ENCODE measurements around the gene PRCD. TPM values are rescaled to one million over a fixed set of nuclear protein-coding genes. Genes with fewer than 3 reads are reported as not detected.
"Not testable (repeated sequence)": the region's sequence is repeated elsewhere in the genome, so short reads cannot be mapped to it uniquely, and the experiment has no call there.

The PRCD gene
- total RNA-seq, 5 donors from 2014 or later (not counting 1 experiment from before 2014, with no cell fraction given) = 0.66 to 1.3 (median 0.92) TPM

DNA sequence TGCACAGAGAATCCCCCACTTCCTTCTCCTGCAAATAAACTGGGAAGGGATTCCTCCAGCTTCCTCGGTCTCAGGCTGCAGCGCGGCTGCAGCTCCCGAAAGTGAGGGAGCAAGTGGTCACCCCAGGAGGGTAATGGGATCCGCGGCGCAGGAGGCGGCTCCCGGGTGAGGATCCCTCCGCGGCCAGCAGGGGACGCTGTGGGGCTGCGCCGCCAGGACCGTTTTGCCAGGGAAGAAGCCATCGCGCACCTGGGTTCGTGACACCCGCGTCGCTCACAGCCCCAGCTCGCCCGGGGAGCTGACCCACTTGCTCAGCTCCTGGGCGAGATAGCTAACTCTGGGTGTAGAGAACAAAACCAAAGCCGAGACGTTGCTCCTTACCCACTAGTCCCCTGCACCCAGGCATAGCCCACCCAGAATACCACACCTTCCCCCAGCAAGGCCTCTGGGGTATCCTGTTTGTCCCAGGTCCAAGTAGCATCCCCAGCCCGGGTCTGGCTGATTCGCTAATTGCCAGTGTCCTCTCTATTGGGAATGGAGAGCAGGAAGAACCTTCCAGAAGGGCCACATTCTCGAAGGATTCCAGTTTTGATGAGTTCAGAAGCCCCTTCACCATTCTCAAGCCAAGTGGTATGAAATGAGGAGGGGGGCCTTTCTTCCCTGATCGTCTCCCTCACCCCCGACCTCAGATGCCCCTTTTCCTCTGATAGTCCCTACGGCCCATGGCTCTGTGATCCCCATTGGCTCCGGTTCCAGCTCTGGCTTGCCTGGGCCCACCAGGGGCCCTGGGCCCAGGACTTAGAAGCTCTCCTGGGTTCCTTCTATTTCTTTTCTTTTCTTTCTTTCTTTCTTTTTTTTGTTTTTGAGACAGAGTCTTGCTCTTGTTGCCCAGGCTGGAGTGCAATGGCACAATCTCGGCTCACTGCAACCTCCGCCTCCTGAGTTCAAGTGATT, 16.5 kb upstream of the PRCD start:
- Histone ChIP-seq H3K36me3 (ENCODE audit: control insufficient read depth in 2 of 2, extremely low read depth in 1 of 2, insufficient read depth in 1 of 2, low read length in 1 of 2) (no peaks in the 10 kb centered on the region), H3K4me3 (ENCODE audit: control insufficient read depth in 1 of 2, extremely low read depth in 1 of 2, low read length in 1 of 2) (no peak overlapping the region), H3K27me3 (replicated peaks in 1 of 2; ENCODE audit: control insufficient read depth in 2 of 2, extremely low read depth in 1 of 2, insufficient read depth in 2 of 2, low read length in 1 of 2) (peaks cover 0 to 12% of the 10 kb centered on the region in 2 experiments), H3K4me1 (ENCODE audit: control insufficient read depth in 1 of 2, extremely low read depth in 1 of 2, insufficient read depth in 2 of 2, low read length in 2 of 2) (peaks cover 2 to 38% of the 10 kb centered on the region in 2 experiments), H3K9me3 (no peaks in the 10 kb centered on the region), H3K27ac (ENCODE audit: low read length) (no peak overlapping the region)
- ChIA-PET CTCF (interaction anchor here (0.5 to 3.3 kb wide), 17 partner anchors 11 to 343 kb away, joined by 3 to 13 read pairs (median 3); no protein-coding TSS in a partner anchor), POLR2A (no interaction called here)
- Mint-ChIP-seq H3K36me3 (no peaks in the 10 kb centered on the region), H3K4me3 (peak overlapping the region; percentile 36 to 59 (median 43)), H3K9me3 (no peaks in the 10 kb centered on the region), H3K27ac (peak overlapping the region; percentile 87 to 88), H3K27me3 (no peaks in the 10 kb centered on the region), H3K4me1 (peaks cover 22 to 44% (median 35%) of the 10 kb centered on the region in 3 donors)
- ATAC-seq (replicated peaks in 1 of 4) (peak; percentile 74 to 85 (median 82)), DNase-seq (peak; percentile 44 to 92 (median 77))
- WGBS (ENCODE audit: insufficient coverage) = 2% methylated on average over 25 of the region's 35 CpGs

DNA sequence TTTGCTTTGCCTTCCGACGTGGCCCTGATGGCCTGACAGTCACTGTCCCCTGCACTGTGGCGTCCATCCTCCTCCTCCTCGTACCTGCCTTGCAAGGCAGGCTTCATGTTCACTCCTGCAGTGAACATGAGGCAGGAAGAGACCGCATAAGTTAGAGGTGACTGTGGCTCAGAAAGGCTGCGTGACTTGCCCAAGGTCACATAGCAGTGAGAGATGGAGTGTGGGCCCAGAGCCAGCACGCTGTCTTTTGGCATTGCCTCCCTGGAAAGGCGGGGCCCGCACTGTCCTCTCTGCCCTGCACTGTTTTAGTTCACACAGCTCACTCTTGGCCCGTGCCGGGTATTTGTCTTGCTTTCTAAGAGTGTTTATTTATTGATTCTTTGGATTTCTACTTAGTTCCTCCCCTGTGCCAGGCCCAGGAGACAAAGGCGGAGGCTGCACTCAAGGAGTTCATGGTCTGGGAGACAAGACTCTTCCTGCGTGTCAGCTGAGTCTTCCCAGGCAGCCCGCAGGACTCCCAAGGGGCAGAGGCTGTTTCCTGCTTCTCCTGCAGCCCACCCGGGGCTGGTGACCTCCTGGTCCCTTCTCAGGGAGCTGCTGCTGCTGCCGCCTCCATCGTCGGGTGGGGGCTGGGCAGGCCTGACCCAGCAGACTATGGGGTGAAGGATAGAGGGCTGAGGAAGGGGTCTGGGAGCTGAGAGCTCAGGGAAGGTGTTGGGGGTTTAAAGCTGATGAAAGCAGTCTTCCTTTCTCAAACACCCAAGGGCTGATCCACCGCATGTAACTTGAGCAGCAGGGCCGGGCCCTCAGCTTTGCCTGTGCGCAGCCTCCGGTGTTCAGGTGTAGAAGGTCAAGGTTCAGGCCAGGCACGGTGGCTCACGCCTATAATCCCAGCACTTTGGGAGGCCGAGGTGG, 15.0 kb upstream of the PRCD start:
- ATAC-seq (replicated peaks in 1 of 4) = no peak
- Histone ChIP-seq H3K36me3 (ENCODE audit: control insufficient read depth in 2 of 2, extremely low read depth in 1 of 2, insufficient read depth in 1 of 2, low read length in 1 of 2) (no peaks in the 10 kb centered on the region), H3K4me3 (ENCODE audit: control insufficient read depth in 1 of 2, extremely low read depth in 1 of 2, low read length in 1 of 2) (no peak overlapping the region), H3K9me3 (no peaks in the 10 kb centered on the region), H3K27ac (ENCODE audit: low read length) (no peak overlapping the region), H3K4me1 (ENCODE audit: control insufficient read depth in 1 of 2, extremely low read depth in 1 of 2, insufficient read depth in 2 of 2, low read length in 2 of 2) (peaks cover 7 to 40% of the 10 kb centered on the region in 2 experiments), H3K27me3 (replicated peaks in 1 of 2; ENCODE audit: control insufficient read depth in 2 of 2, extremely low read depth in 1 of 2, insufficient read depth in 2 of 2, low read length in 1 of 2) (peaks cover 0 to 18% of the 10 kb centered on the region in 2 experiments)
- POLR2A ChIA-PET = no interaction called here
- peaks cover 30 to 37% (median 32%) of the 10 kb centered on the region in 3 donors for H3K4me1 Mint-ChIP-seq
- no peaks in the 10 kb centered on the region for H3K36me3 Mint-ChIP-seq
- no peaks in the 10 kb centered on the region for H3K27me3 Mint-ChIP-seq
- CTCF ChIA-PET = interaction anchor here (0.6 to 3.3 kb wide), 4 partner anchors 21 to 415 kb away, joined by 3 to 13 read pairs (median 8); no protein-coding TSS in a partner anchor
- peak overlapping the region; percentile 47 to 52 for H3K27ac Mint-ChIP-seq
- no peaks in the 10 kb centered on the region for H3K9me3 Mint-ChIP-seq
- WGBS (ENCODE audit: insufficient coverage) = 88% methylated on average over 20 of the region's 25 CpGs
- no peak for DNase-seq
- H3K4me3 Mint-ChIP-seq = no peak overlapping the region

DNA sequence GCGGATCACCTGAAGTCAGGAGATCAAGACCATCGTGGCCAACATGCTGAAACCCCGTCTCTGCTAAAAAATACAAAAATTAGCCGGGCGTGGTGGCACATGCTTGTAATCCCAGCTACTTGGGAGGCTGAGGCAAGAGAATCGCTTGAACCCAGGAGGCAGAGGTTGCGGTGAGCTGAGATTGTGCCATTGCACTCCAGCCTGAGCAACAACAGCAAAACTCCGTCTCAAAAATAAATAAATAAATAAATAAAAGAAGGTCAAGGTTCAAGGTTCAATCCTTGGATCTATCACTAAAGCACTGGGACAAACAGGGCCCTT, 14.4 kb upstream of the PRCD start:
- 96% methylated on average over 4 of the region's 8 CpGs for WGBS (ENCODE audit: insufficient coverage)

DNA sequence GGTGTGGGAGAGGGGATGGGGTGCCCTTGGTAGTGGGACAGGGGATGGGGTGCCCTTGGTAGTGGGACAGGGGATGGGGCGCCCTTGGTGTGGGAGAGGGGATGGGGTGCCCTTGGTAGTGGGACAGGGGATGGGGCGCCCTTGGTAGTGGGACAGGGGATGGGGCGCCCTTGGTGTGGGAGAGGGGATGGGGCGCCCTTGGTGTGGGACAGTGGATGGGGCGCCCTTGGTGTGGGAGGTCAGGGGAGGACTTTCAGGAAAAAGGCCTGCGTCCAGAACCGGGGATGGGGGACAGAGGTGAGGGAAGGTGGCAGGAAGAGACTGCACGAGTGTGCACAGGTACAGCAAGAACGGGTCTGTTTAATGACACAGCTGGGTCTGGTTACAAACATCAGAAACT, 12.8 kb upstream of the PRCD start:
- H3K4me3 ChIP-seq (ENCODE audit: control insufficient read depth in 1 of 2, extremely low read depth in 1 of 2, low read length in 1 of 2); POLR2A ChIA-PET; H3K9me3 ChIP-seq; H3K36me3 Mint-ChIP-seq; H3K9me3 Mint-ChIP-seq; DNase-seq; H3K27me3 Mint-ChIP-seq; H3K36me3 ChIP-seq (ENCODE audit: control insufficient read depth in 2 of 2, extremely low read depth in 1 of 2, insufficient read depth in 1 of 2, low read length in 1 of 2): not testable (repeated sequence)
- Histone ChIP-seq H3K27me3 (replicated peaks in 1 of 2; ENCODE audit: control insufficient read depth in 2 of 2, extremely low read depth in 1 of 2, insufficient read depth in 2 of 2, low read length in 1 of 2) (peaks cover 0 to 20% of the 10 kb centered on the region in 2 experiments), H3K27ac (ENCODE audit: low read length) (peak overlapping the region; percentile 71), H3K4me1 (ENCODE audit: control insufficient read depth in 1 of 2, extremely low read depth in 1 of 2, insufficient read depth in 2 of 2, low read length in 2 of 2) (peaks cover 7 to 50% of the 10 kb centered on the region in 2 experiments)
- WGBS (ENCODE audit: insufficient coverage) = 84% methylated on average over 9 of the region's 9 CpGs
- H3K27ac Mint-ChIP-seq = peak overlapping the region; percentile 73 to 82
- CTCF ChIA-PET = interaction anchor here in 1 of 2 donors (1.6 kb wide), 1 partner anchor 186 kb away, joined by 5 read pairs; no protein-coding TSS in a partner anchor
- peak overlapping the region; percentile 34 to 68 (median 50) for H3K4me3 Mint-ChIP-seq
- peak in 1 of 4 experiments; percentile 2 for ATAC-seq (replicated peaks in 1 of 4)
- peaks cover 32 to 48% (median 35%) of the 10 kb centered on the region in 3 donors for H3K4me1 Mint-ChIP-seq

More for the DNA sequence above, 14.4 kb upstream of the PRCD start:
- H3K27ac ChIP-seq (ENCODE audit: low read length); H3K9me3 ChIP-seq; H3K9me3 Mint-ChIP-seq; H3K36me3 ChIP-seq (ENCODE audit: control insufficient read depth in 2 of 2, extremely low read depth in 1 of 2, insufficient read depth in 1 of 2, low read length in 1 of 2); H3K27ac Mint-ChIP-seq; DNase-seq; H3K4me3 Mint-ChIP-seq; ATAC-seq (replicated peaks in 1 of 4); H3K27me3 Mint-ChIP-seq; H3K36me3 Mint-ChIP-seq; H3K4me3 ChIP-seq (ENCODE audit: control insufficient read depth in 1 of 2, extremely low read depth in 1 of 2, low read length in 1 of 2): not testable (repeated sequence)
- ChIA-PET CTCF (interaction anchor here in 1 of 2 donors (3.3 kb wide), 1 partner anchor 21 kb away, joined by 13 read pairs; no protein-coding TSS in a partner anchor), POLR2A (interaction anchor here in 1 of 2 donors (0.7 kb wide), 1 partner anchor 37 kb away, joined by 4 read pairs; no protein-coding TSS in a partner anchor)
- peaks cover 7 to 46% of the 10 kb centered on the region in 2 experiments for H3K4me1 ChIP-seq (ENCODE audit: control insufficient read depth in 1 of 2, extremely low read depth in 1 of 2, insufficient read depth in 2 of 2, low read length in 2 of 2)
- H3K4me1 Mint-ChIP-seq = peaks cover 32 to 41% (median 34%) of the 10 kb centered on the region in 3 donors
- H3K27me3 ChIP-seq (replicated peaks in 1 of 2; ENCODE audit: control insufficient read depth in 2 of 2, extremely low read depth in 1 of 2, insufficient read depth in 2 of 2, low read length in 1 of 2) = peaks cover 0 to 18% of the 10 kb centered on the region in 2 experiments

DNA sequence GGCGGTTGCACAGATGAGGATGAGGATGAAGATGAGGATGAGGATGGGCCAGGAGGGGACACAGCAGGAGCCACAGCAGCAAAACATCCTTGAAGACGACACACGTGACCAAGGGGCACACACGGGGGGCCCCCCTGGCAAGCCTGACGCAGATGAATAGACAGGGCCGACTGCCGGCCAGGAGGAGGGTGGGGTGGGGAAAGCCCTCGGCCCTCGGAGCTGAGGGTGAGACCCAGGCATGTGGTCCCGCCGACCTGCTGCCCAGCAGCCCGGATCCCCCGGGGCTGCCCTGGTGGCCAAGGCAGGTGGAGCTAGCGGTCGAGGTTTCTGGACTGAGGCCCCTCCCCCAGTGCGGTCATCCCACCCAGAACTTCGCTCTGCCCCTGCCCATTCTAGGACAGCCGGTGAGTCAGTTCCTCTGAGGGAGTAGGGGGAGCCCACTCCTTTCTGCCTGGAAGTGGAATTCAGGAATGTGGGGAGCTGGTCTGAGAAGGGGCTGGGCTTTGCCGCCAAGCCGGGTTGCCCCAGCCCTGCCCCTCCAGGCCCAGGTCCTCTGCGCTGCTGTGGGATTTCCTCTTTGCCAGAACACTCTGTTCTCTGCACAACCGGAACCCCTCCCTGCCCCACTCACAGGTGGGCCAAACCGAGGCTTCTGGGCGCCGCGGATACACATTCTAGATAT, 12.3 kb upstream of the PRCD start:
- Histone ChIP-seq H3K9me3 (no peaks in the 10 kb centered on the region), H3K27ac (ENCODE audit: low read length) (peak overlapping the region; percentile 71), H3K36me3 (ENCODE audit: control insufficient read depth in 2 of 2, extremely low read depth in 1 of 2, insufficient read depth in 1 of 2, low read length in 1 of 2) (no peaks in the 10 kb centered on the region), H3K27me3 (replicated peaks in 1 of 2; ENCODE audit: control insufficient read depth in 2 of 2, extremely low read depth in 1 of 2, insufficient read depth in 2 of 2, low read length in 1 of 2) (peaks cover 0 to 18% of the 10 kb centered on the region in 2 experiments), H3K4me1 (ENCODE audit: control insufficient read depth in 1 of 2, extremely low read depth in 1 of 2, insufficient read depth in 2 of 2, low read length in 2 of 2) (peaks cover 7 to 49% of the 10 kb centered on the region in 2 experiments), H3K4me3 (ENCODE audit: control insufficient read depth in 1 of 2, extremely low read depth in 1 of 2, low read length in 1 of 2) (peak overlapping the region in 1 of 2 donors; percentile 23)
- Mint-ChIP-seq H3K27me3 (no peaks in the 10 kb centered on the region), H3K9me3 (no peaks in the 10 kb centered on the region), H3K36me3 (no peaks in the 10 kb centered on the region), H3K4me1 (peaks cover 32 to 48% (median 35%) of the 10 kb centered on the region in 3 donors), H3K4me3 (peak overlapping the region; percentile 46 to 68 (median 50)), H3K27ac (peak overlapping the region; percentile 73 to 82)
- ChIA-PET CTCF (interaction anchor here (0.9 to 1.6 kb wide), 2 partner anchors 17 to 186 kb away, joined by 3 to 5 read pairs; no protein-coding TSS in a partner anchor), POLR2A (no interaction called here)
- peak; percentile 78 to 86 (median 85) for ATAC-seq (replicated peaks in 1 of 4)
- peak; percentile 38 to 81 (median 60) for DNase-seq
- WGBS (ENCODE audit: insufficient coverage) = 59% methylated on average over 13 of the region's 26 CpGs

All from T-cell (primary cell).